Keratinocyte (primary cell): ENCODE results near the gene GPATCH2. TPM values are rescaled to one million over a fixed set of nuclear protein-coding genes. Genes with fewer than 3 reads are reported as not detected.

Experiments used
- DNase-seq: peaks from one replicate; pipeline ENCODE4 v3.0.0-alpha.2; 2011; ENCODE audit warnings: low read depth, missing footprints, low spot score
- FAIRE-seq: peaks from 2 replicates; lab custom pipeline; 2011; peaks lifted over from hg19 to GRCh38; lab: Jason Lieb, UNC
- H2AFZ ChIP-seq: 2 replicates; pipeline ENCODE4 v1.6.0; 2012; ENCODE audit warnings: low read length, control low read depth, inconsistent platforms; ENCODE audit not compliant: control insufficient read depth
- H3K27ac ChIP-seq: 2 replicates; pipeline ENCODE4 v1.5.1; 2011; ENCODE audit warnings: low read length; ENCODE audit not compliant: control insufficient read depth, insufficient read depth
- H3K27me3 ChIP-seq: 3 replicates; pipeline ENCODE4 v1.6.0; 2011; ENCODE audit warnings: low read length; ENCODE audit not compliant: control insufficient read depth, insufficient read depth; ENCODE audit errors: extremely low read depth
- H3K36me3 ChIP-seq, 2 experiments: 2 replicates in 1 of 2; 3 replicates in 1 of 2; pipeline ENCODE4 v1.5.1; 2011; ENCODE audit warnings: low read length in 2 of 2, mild to moderate bottlenecking in 1 of 2; ENCODE audit not compliant: control insufficient read depth in 2 of 2, insufficient read depth in 2 of 2; ENCODE audit errors: extremely low read depth in 1 of 2
- H3K4me1 ChIP-seq: 3 replicates; pipeline ENCODE4 v1.5.1; 2011; ENCODE audit warnings: low read length; ENCODE audit not compliant: control insufficient read depth, insufficient read depth; ENCODE audit errors: extremely low read depth
- H3K4me2 ChIP-seq: 3 replicates; pipeline ENCODE4 v1.6.0; 2011; ENCODE audit warnings: low read depth, low read length; ENCODE audit not compliant: control insufficient read depth, insufficient read depth; ENCODE audit errors: extremely low read depth
- H3K4me3 ChIP-seq, 3 experiments: fragments of 200-600 bp in 1 of 3; sonication (generic) in 1 of 3; 2 replicates in 2 of 3; 3 replicates in 1 of 3; pipeline ENCODE4 v1.5.1; 2011 to 2016; ENCODE audit warnings: low read length in 3 of 3, mild to moderate bottlenecking in 3 of 3, control low read depth in 2 of 3, inconsistent platforms in 1 of 3, low read depth in 1 of 3, mixed read lengths in 1 of 3, mixed run types in 1 of 3, moderate library complexity in 1 of 3; ENCODE audit not compliant: control insufficient read depth in 2 of 3, insufficient read depth in 2 of 3; ENCODE audit errors: extremely low read depth in 1 of 3
- H3K79me2 ChIP-seq: 2 replicates; pipeline ENCODE4 v1.6.0; 2012; ENCODE audit warnings: low read length; ENCODE audit not compliant: control insufficient read depth, insufficient read depth
- H3K9ac ChIP-seq: 3 replicates; pipeline ENCODE4 v1.6.0; 2011; ENCODE audit warnings: low read length; ENCODE audit not compliant: control insufficient read depth, insufficient read depth; ENCODE audit errors: extremely low read depth
- H3K9me1 ChIP-seq: 3 replicates; pipeline ENCODE4 v1.6.0; 2011; ENCODE audit warnings: low read length; ENCODE audit not compliant: control insufficient read depth, insufficient read depth; ENCODE audit errors: extremely low read depth
- H3K9me3 ChIP-seq: 2 replicates; pipeline ENCODE4 v1.5.1; 2012; ENCODE audit warnings: low read depth, low read length; ENCODE audit not compliant: control insufficient read depth
- H4K20me1 ChIP-seq: 3 replicates; pipeline ENCODE4 v1.6.0; 2011; ENCODE audit warnings: low read length; ENCODE audit not compliant: control insufficient read depth, insufficient read depth; ENCODE audit errors: extremely low read depth
- CTCF ChIP-seq, 3 experiments: IDR thresholded peaks in 1 of 3; conservative IDR thresholded peaks in 1 of 3; optimal IDR thresholded peaks in 1 of 3; 2 replicates in 2 of 3; 3 replicates in 1 of 3; pipeline versions ENCODE3 to v1.5.1; 2011; ENCODE audit warnings: low read length in 3 of 3, mild to moderate bottlenecking in 3 of 3, moderate library complexity in 2 of 3, control low read depth in 1 of 3, inconsistent platforms in 1 of 3; ENCODE audit not compliant: insufficient read depth in 2 of 3; ENCODE audit errors: extremely low read depth in 1 of 3
- EZH2 ChIP-seq: IDR thresholded peaks from one replicate; pipeline ENCODE4 v1.6.1; 2012; ENCODE audit warnings: inconsistent platforms, mild to moderate bottlenecking, low read length, moderate library complexity
- dilution Hi-C: fragments of 300-500 bp; cut with MboI; formaldehyde crosslinking; loops from one replicate; pipeline ENCODE4 v1.7.0; 2020; ENCODE audit warnings: low sequenced_read_pairs; ENCODE audit not compliant: extremely low pct_ligation_motif_present
- polyA plus RNA-seq, 5 experiments: library from polyadenylated mRNA; depleted of rRNA in 3 of 5; stranded (reverse) in 3 of 5; stranded (forward) in 1 of 5; unstranded in 1 of 5; fragments of >200 nt; gene quantifications; 1 replicate in 1 of 5; 2 replicates in 3 of 5; 3 replicates in 1 of 5; pipeline versions ENCODE4 v1.2.1 to v1.2.3, GENCODE V29; 2011 to 2012; ENCODE audit warnings: missing spikeins in 2 of 5, low read depth in 1 of 5, low replicate concordance in 1 of 5

GPATCH2 gene
- polyA plus RNA-seq, 1 donor (not counting 4 experiments of a cell fraction or from before 2014, with no cell fraction given): 15.7 TPM

- H3K9me3 ChIP-seq: no peaks in the 10 kb centered on the region
- no peaks in the 10 kb centered on the region for H3K9me1 ChIP-seq
- H3K27me3 ChIP-seq: no peaks in the 10 kb centered on the region
- H3K36me3 ChIP-seq: no peaks in the 10 kb centered on the region
- no peaks in the 10 kb centered on the region for H3K4me1 ChIP-seq
- H3K79me2 ChIP-seq: no peaks in the 10 kb centered on the region
- H4K20me1 ChIP-seq: no peaks in the 10 kb centered on the region
- no peak overlapping the region for H3K9ac ChIP-seq
- no peak for FAIRE-seq
- H3K4me3 ChIP-seq: no peak overlapping the region
- no peak for DNase-seq
- no peak overlapping the region for H3K27ac ChIP-seq
- no peak overlapping the region for H2AFZ ChIP-seq
- H3K4me2 ChIP-seq: no peak overlapping the region
- dilution Hi-C loops: no loop called here
- no peak for TF ChIP-seq CTCF (optimal IDR thresholded peaks at IDR 0.05 in 1 of 3, IDR thresholded peaks at IDR 0.05 in 1 of 3, conservative IDR thresholded peaks at IDR 0.05 in 1 of 3; ENCODE audit: extremely low read depth in 1 of 3, insufficient read depth in 2 of 3, low read length in 3 of 3)
- TF ChIP-seq EZH2: no peak
These were observed 11.6 kb upstream of the GPATCH2 start for GRCh38 chr1:217642455-217642854.

- H3K27ac ChIP-seq: no peak overlapping the region
- peak overlapping the region; percentile 32 for H3K4me2 ChIP-seq
- H2AFZ ChIP-seq: no peak overlapping the region
- dilution Hi-C loops: no loop called here
- DNase-seq (no peak), FAIRE-seq (no peak)
- no peak overlapping the region for H3K4me3 ChIP-seq
- H3K27me3 ChIP-seq: no peaks in the 10 kb centered on the region
- peaks cover 82% of the 10 kb centered on the region for H3K79me2 ChIP-seq
- H3K9me3 ChIP-seq: no peaks in the 10 kb centered on the region
- TF ChIP-seq EZH2 (no peak), CTCF (optimal IDR thresholded peaks at IDR 0.05 in 1 of 3, IDR thresholded peaks at IDR 0.05 in 1 of 3, conservative IDR thresholded peaks at IDR 0.05 in 1 of 3; ENCODE audit: extremely low read depth in 1 of 3, insufficient read depth in 2 of 3, low read length in 3 of 3) (no peak)
- H3K9ac ChIP-seq: peak overlapping the region; percentile 22
- H3K36me3 ChIP-seq: no peaks in the 10 kb centered on the region
- H3K4me1 ChIP-seq: peaks cover 28% of the 10 kb centered on the region
- H4K20me1 ChIP-seq: no peaks in the 10 kb centered on the region
- no peaks in the 10 kb centered on the region for H3K9me1 ChIP-seq
These were observed 3.5 kb downstream of the GPATCH2 start for GRCh38 chr1:217627431-217627830.
